ENCODE results near the gene WDR62. TPM values are rescaled to one million over a fixed set of nuclear protein-coding genes. Genes with fewer than 3 reads are reported as not detected.

WDR62 gene
- total RNA-seq, 2 experiments from 2014 or later = 44.5 to 60.2 TPM

DNA sequence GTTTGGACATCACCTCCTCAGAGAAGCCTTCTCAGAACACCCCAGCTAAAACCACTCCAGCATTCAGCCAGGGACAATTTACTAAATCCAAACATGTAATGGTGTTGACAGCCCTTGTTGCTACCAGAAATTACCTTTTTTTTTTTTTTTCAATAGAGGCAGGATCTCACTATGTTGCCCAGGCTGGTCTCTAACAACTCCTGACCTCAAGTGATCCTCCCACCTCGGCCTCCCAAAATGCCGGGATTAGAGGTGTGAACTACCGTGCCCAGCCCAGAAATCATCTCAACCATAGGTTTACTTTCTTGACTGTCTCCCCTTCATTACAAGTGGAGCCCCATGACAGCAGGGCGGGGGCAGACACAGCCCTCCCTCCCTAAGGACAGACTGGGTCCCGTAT is 31.3 kb upstream of the WDR62 start:
- intact Hi-C loops (cut with micrococcal nuclease; ENCODE audit: unreplicated experiment) = no loop called here
- DNase-seq (ENCODE audit: low spot score) = no peak
- no peak overlapping the region for H2AFZ ChIP-seq (ENCODE audit: low read length)
- H3K27ac ChIP-seq (ENCODE audit: low read depth, low read length, poor library complexity, severe bottlenecking) = no peak overlapping the region
- no peaks in the 10 kb centered on the region for H3K79me2 ChIP-seq (ENCODE audit: insufficient read depth, low read depth, low read length)
- H3K9me2 ChIP-seq (ENCODE audit: insufficient read depth, low read length) = no peaks in the 10 kb centered on the region
- H3K9me3 ChIP-seq (ENCODE audit: low read length) = no peaks in the 10 kb centered on the region
- H3K36me3 ChIP-seq (ENCODE audit: insufficient read depth, low read length) = peaks cover 11% of the 10 kb centered on the region; the same call in 1 of the 2 replicates
- ChIA-PET POLR2A (no interaction called here), CTCF (ENCODE audit: unreplicated experiment) (no interaction called here)
- no peaks in the 10 kb centered on the region for H3K4me1 ChIP-seq (ENCODE audit: insufficient read depth, low read length, poor library complexity, severe bottlenecking)
- no peak for TF ChIP-seq EZH2phosphoT487 (IDR thresholded peaks at IDR 0.05; ENCODE audit: borderline replicate concordance, low read depth, low read length)
- TF ChIP-seq, protein P1, sequence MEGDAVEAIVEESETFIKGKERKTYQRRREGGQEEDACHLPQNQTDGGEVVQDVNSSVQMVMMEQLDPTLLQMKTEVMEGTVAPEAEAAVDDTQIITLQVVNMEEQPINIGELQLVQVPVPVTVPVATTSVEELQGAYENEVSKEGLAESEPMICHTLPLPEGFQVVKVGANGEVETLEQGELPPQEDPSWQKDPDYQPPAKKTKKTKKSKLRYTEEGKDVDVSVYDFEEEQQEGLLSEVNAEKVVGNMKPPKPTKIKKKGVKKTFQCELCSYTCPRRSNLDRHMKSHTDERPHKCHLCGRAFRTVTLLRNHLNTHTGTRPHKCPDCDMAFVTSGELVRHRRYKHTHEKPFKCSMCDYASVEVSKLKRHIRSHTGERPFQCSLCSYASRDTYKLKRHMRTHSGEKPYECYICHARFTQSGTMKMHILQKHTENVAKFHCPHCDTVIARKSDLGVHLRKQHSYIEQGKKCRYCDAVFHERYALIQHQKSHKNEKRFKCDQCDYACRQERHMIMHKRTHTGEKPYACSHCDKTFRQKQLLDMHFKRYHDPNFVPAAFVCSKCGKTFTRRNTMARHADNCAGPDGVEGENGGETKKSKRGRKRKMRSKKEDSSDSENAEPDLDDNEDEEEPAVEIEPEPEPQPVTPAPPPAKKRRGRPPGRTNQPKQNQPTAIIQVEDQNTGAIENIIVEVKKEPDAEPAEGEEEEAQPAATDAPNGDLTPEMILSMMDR (conservative IDR thresholded peaks at IDR 0.05; ENCODE audit: low read length) = no peak
- BruUV-seq (replicated peaks) = no TSS peak
- no peak overlapping the region for H3K4me3 ChIP-seq (ENCODE audit: low read depth, low read length, poor library complexity, severe bottlenecking)
- H4K20me1 ChIP-seq (ENCODE audit: insufficient read depth, low read length) = no peaks in the 10 kb centered on the region
- no peak overlapping the region for H3K4me2 ChIP-seq (ENCODE audit: low read length)

DNA sequence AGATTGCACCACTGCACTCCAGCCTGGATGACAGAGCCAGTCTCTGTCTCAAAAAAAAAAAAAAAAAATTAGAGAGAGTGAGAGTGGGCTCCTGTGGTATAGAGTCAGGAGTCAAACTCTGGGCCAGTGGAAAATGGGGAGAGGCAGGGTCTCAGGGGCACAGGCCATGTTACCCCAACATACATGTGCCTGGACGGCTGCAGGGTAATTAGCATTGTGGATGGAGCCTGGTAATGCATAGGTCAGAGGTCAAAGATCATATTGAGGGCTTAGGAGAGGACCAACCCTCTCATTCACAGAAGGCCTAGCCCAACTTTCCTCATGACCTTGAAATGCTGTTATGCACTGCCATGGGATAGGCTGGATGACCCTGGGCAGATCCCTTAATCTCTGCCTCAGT is 29.2 kb upstream of the WDR62 start:
- no peak overlapping the region for H3K27ac ChIP-seq (ENCODE audit: low read depth, low read length, poor library complexity, severe bottlenecking)
- no peaks in the 10 kb centered on the region for H3K9me2 ChIP-seq (ENCODE audit: insufficient read depth, low read length)
- ChIA-PET POLR2A (no interaction called here), CTCF (ENCODE audit: unreplicated experiment) (no interaction called here)
- peaks cover 11% of the 10 kb centered on the region; the same call in 1 of the 2 replicates for H3K36me3 ChIP-seq (ENCODE audit: insufficient read depth, low read length)
- H2AFZ ChIP-seq (ENCODE audit: low read length) = no peak overlapping the region
- DNase-seq (ENCODE audit: low spot score) = no peak
- no peaks in the 10 kb centered on the region for H3K79me2 ChIP-seq (ENCODE audit: insufficient read depth, low read depth, low read length)
- no peaks in the 10 kb centered on the region for H4K20me1 ChIP-seq (ENCODE audit: insufficient read depth, low read length)
- intact Hi-C loops (cut with micrococcal nuclease; ENCODE audit: unreplicated experiment) = no loop called here
- BruUV-seq (replicated peaks) = no TSS peak
- H3K4me1 ChIP-seq (ENCODE audit: insufficient read depth, low read length, poor library complexity, severe bottlenecking) = no peaks in the 10 kb centered on the region
- no peak overlapping the region for H3K4me3 ChIP-seq (ENCODE audit: low read depth, low read length, poor library complexity, severe bottlenecking)
- no peak overlapping the region for H3K4me2 ChIP-seq (ENCODE audit: low read length)
- TF ChIP-seq, protein P1 (conservative IDR thresholded peaks at IDR 0.05; ENCODE audit: low read length) = no peak
- TF ChIP-seq EZH2phosphoT487 (IDR thresholded peaks at IDR 0.05; ENCODE audit: borderline replicate concordance, low read depth, low read length) = no peak
- H3K9me3 ChIP-seq (ENCODE audit: low read length) = no peaks in the 10 kb centered on the region

DNA sequence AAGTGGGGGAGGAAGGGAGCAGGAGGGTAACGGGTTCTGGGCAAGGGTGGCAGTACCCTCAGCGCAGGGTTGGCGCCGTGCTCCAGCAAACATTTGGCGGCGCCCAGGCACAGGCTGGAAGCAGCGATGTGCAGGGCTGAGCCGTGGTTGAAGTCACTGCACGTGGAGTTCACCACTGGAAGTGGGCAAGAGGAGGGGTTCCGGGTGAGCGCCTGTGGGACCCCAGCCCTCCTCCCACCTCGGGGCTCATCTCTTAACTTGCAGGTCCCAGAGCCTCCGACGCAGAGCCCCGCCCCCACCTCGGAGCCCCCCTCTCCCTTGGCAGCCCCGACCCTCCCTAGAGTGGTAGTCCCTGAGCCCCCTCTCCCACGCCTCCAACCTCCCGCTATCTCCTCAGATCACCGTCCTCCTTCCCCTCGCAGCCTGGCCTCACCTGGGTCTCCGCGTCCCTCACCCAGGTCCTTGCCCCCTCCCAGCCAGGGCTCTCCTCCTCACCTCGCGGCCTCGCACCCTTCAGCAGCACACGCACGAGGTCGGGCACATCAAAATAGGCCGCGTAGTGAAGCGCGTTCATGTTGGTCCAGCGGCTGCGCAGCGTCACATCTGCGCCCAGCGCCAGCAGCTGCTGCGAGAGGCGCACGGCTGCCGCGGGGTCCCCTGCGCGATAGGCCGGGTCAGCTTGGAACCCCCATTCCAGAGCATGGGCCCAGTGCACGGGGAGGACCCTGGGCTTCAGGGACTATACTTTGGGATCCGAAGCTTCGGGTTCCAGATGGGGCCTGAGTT is 28.4 kb upstream of the WDR62 start:
- Histone ChIP-seq H3K36me3 (ENCODE audit: insufficient read depth, low read length) (peaks cover 5% of the 10 kb centered on the region; the same call in 1 of the 2 replicates), H3K4me2 (ENCODE audit: low read length) (no peak overlapping the region), H3K4me3 (ENCODE audit: low read depth, low read length, poor library complexity, severe bottlenecking) (no peak overlapping the region), H3K27ac (ENCODE audit: low read depth, low read length, poor library complexity, severe bottlenecking) (no peak overlapping the region), H2AFZ (ENCODE audit: low read length) (no peak overlapping the region), H4K20me1 (ENCODE audit: insufficient read depth, low read length) (no peaks in the 10 kb centered on the region), H3K79me2 (ENCODE audit: insufficient read depth, low read depth, low read length) (no peaks in the 10 kb centered on the region), H3K4me1 (ENCODE audit: insufficient read depth, low read length, poor library complexity, severe bottlenecking) (no peaks in the 10 kb centered on the region), H3K9me2 (ENCODE audit: insufficient read depth, low read length) (no peaks in the 10 kb centered on the region), H3K9me3 (ENCODE audit: low read length) (no peaks in the 10 kb centered on the region)
- BruUV-seq (replicated peaks) = no TSS peak
- TF ChIP-seq EZH2phosphoT487 (IDR thresholded peaks at IDR 0.05; ENCODE audit: borderline replicate concordance, low read depth, low read length) = no peak
- no peak for DNase-seq (ENCODE audit: low spot score)
- intact Hi-C loops (cut with micrococcal nuclease; ENCODE audit: unreplicated experiment) = no loop called here
- ChIA-PET POLR2A (no interaction called here), CTCF (ENCODE audit: unreplicated experiment) (no interaction called here)

Measured in OCI-LY7 (cell line).